Uterus (tissue), 2 donors: ENCODE measurements around the gene PCDHGA1.

Experiments used
- CTCF ChIP-seq, 4 experiments: fragments of 200-600 bp in 2 of 4; fragments of 450-650 bp in 2 of 4; sonication (generic) in 2 of 4; IDR thresholded peaks; one replicate each; pipeline ENCODE4 v1.5.1; 2016 to 2019; ENCODE audit warnings: antibody characterized with exemption in 4 of 4, mild to moderate bottlenecking in 2 of 4, moderate library complexity in 1 of 4
- POLR2A ChIP-seq, 2 donors: fragments of 450-650 bp; IDR thresholded peaks; one replicate each; pipeline ENCODE4 v1.6.1; 2016; ENCODE audit warnings: antibody characterized with exemption in 2 of 2, mild to moderate bottlenecking in 1 of 2, moderate library complexity in 1 of 2

- TF ChIP-seq CTCF (IDR thresholded peaks at IDR 0.05) (peak; percentile 58 to 80 (median 66)), POLR2A (IDR thresholded peaks at IDR 0.05) (peak; percentile 70 to 74)
Measured at GRCh38 chr5:141475625-141476131, 145.4 kb downstream of the PCDHGA1 start, which contains the start of gene PCDHGC3.
